ENCODE data around the gene RAB27A.

RAB27A gene

DNA sequence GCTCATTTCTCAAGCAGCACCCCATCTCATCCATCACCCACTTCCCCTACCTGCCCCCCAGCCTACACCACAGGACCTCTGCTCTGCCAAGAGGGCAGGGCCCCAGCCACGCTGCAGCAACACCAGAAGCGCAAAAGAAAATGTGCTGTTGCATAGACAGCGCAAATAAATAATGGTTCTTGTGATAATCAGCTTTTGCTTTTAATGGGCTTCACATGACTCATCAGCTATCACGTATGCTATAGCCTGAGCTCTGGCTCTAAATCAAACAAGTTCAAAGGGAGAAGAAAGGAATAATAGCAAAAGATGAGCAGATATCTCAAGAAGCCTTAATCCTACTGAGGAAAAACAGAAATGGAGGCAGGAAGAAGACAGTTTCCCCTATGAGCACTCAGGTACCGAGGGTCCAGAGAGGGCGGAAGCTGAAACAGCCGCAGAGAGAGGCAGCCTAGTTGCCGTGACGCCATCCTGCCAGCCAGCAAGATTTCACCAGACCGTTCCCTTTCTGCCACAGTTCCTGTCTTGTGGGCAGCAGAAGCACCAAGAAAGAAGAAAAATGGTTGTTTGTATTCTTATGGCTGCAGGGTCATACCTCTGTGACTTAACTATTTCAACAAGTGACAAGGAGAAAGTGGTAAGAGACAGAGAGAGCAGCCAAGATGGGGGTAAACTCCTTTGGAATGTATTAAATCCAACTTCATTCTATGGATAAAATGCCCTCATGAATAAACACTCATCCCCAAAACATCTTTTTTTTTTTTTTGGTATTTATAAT is 22.0 kb downstream of the RAB27A start:
- CTCF ChIA-PET = interaction anchor here (0.6 kb wide), 1 partner anchor 53 kb away, joined by 3 read pairs; no protein-coding TSS in a partner anchor
- TF ChIP-seq, protein P1, sequence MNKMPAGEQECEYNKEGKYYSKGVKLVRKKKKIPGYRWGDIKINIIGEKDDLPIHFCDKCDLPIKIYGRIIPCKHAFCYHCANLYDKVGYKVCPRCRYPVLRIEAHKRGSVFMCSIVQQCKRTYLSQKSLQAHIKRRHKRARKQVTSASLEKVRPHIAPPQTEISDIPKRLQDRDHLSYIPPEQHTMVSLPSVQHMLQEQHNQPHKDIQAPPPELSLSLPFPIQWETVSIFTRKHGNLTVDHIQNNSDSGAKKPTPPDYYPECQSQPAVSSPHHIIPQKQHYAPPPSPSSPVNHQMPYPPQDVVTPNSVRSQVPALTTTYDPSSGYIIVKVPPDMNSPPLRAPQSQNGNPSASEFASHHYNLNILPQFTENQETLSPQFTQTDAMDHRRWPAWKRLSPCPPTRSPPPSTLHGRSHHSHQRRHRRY (tag by site-specific recombination; IDR thresholded peaks at IDR 0.05) = no peak
- peak; percentile 16; the same call in 1 of the 2 replicates for TF ChIP-seq SP7 (tag by site-specific recombination; IDR thresholded peaks at IDR 0.05)
- no peak for TF ChIP-seq ZNF623 (tag by site-specific recombination; IDR thresholded peaks at IDR 0.05)
- TF ChIP-seq ZBTB17 (tag by site-specific recombination; IDR thresholded peaks at IDR 0.05) = peak; percentile 43; the same call in 1 of the 2 replicates
- TF ChIP-seq ZNF692 (tag by site-specific recombination; IDR thresholded peaks at IDR 0.05) = no peak
- no peak for TF ChIP-seq ZNF48 (tag by site-specific recombination; IDR thresholded peaks at IDR 0.05)
- TF ChIP-seq ZNF488 (tag by site-specific recombination; IDR thresholded peaks at IDR 0.05) = no peak
- no peak for TF ChIP-seq ZNF654 (tag by site-specific recombination; IDR thresholded peaks at IDR 0.05; ENCODE audit: low read depth)
- TF ChIP-seq ZNF248 (tag by site-specific recombination; IDR thresholded peaks at IDR 0.05) = no peak
- TF ChIP-seq ZNF664 (tag by site-specific recombination; IDR thresholded peaks at IDR 0.05) = no peak
- peak; percentile 34; the same call in 1 of the 2 replicates for TF ChIP-seq SCRT2 (tag by site-specific recombination; IDR thresholded peaks at IDR 0.05)
- TF ChIP-seq OVOL3 (tag by site-specific recombination; IDR thresholded peaks at IDR 0.05) = no peak
- TF ChIP-seq, protein P2, sequence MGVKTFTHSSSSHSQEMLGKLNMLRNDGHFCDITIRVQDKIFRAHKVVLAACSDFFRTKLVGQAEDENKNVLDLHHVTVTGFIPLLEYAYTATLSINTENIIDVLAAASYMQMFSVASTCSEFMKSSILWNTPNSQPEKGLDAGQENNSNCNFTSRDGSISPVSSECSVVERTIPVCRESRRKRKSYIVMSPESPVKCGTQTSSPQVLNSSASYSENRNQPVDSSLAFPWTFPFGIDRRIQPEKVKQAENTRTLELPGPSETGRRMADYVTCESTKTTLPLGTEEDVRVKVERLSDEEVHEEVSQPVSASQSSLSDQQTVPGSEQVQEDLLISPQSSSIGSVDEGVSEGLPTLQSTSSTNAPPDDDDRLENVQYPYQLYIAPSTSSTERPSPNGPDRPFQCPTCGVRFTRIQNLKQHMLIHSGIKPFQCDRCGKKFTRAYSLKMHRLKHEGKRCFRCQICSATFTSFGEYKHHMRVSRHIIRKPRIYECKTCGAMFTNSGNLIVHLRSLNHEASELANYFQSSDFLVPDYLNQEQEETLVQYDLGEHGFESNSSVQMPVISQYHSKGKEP (tag by site-specific recombination; IDR thresholded peaks at IDR 0.05) = peak; percentile 78
- POLR2A ChIA-PET = no interaction called here
- H3K4me3 ChIP-seq (ENCODE audit: low read depth, low read length) = no peak overlapping the region
- no peak overlapping the region; the same call in 1 of the 2 replicates for H3K27ac ChIP-seq (ENCODE audit: extremely low read depth, low read depth, low read length)
- no peaks in the 10 kb centered on the region for H3K9me3 ChIP-seq (ENCODE audit: control insufficient read depth, insufficient read depth, low read depth, low read length)
- no peaks in the 10 kb centered on the region for H3K36me3 ChIP-seq (ENCODE audit: control insufficient read depth in 2 of 2, insufficient read depth in 1 of 2, low read length in 2 of 2)
- peaks cover 8% of the 10 kb centered on the region for H3K4me1 ChIP-seq (ENCODE audit: control insufficient read depth, insufficient read depth, low read length)

GRCh38 chr15:55266547-55266946 is 23.1 kb downstream of the RAB27A start:
- H3K9me3 ChIP-seq (ENCODE audit: control insufficient read depth, insufficient read depth, low read depth, low read length) = no peaks in the 10 kb centered on the region
- peaks cover 8% of the 10 kb centered on the region for H3K4me1 ChIP-seq (ENCODE audit: control insufficient read depth, insufficient read depth, low read length)
- no peaks in the 10 kb centered on the region for H3K36me3 ChIP-seq (ENCODE audit: control insufficient read depth in 2 of 2, insufficient read depth in 1 of 2, low read length in 2 of 2)
- H3K4me3 ChIP-seq (ENCODE audit: low read depth, low read length) = no peak overlapping the region
- H3K27ac ChIP-seq (ENCODE audit: extremely low read depth, low read depth, low read length) = no peak overlapping the region
- CTCF ChIA-PET = no interaction called here
- POLR2A ChIA-PET = no interaction called here
- TF ChIP-seq ZNF169 (tag by site-specific recombination; IDR thresholded peaks at IDR 0.05) (no peak), ZNF544 (tag by site-specific recombination; IDR thresholded peaks at IDR 0.05) (no peak), SP2 (tag by site-specific recombination; IDR thresholded peaks at IDR 0.05) (no peak), ZIC2 (tag by site-specific recombination; IDR thresholded peaks at IDR 0.05) (no peak), SETDB1 (IDR thresholded peaks at IDR 0.05; ENCODE audit: insufficient read length, low read length) (no peak), ZFP41 (tag by site-specific recombination; IDR thresholded peaks at IDR 0.05; ENCODE audit: borderline replicate concordance) (no peak), OSR2 (tag by site-specific recombination; IDR thresholded peaks at IDR 0.05) (no peak), ZNF175 (tag by site-specific recombination; IDR thresholded peaks at IDR 0.05) (no peak), ZNF16 (tag by site-specific recombination; IDR thresholded peaks at IDR 0.05; ENCODE audit: low read depth) (no peak), ZNF416 (tag by site-specific recombination; IDR thresholded peaks at IDR 0.05) (no peak), ZSCAN5A (tag by site-specific recombination; IDR thresholded peaks at IDR 0.05) (no peak), ZNF600 (tag by site-specific recombination; IDR thresholded peaks at IDR 0.05) (no peak), ZNF350 (tag by site-specific recombination; IDR thresholded peaks at IDR 0.05) (no peak), HOXC10 (CRISPR knock-in tag; IDR thresholded peaks at IDR 0.05) (no peak), BCL6B (tag by site-specific recombination; IDR thresholded peaks at IDR 0.05) (no peak)
